DMS53 treated with DMSO at 0.1 percent for 48 hours (cell line): Measurements from ENCODE around the gene TCF12.
"Not testable (repeated sequence)": the region's sequence is repeated elsewhere in the genome, so short reads cannot be mapped to it uniquely, and the experiment has no call there.

ENCODE experiments used
- DNase-seq: peaks from one replicate; lab custom pipeline; 2025; ENCODE audit not compliant: unreplicated experiment; lab: John Stamatoyannopoulos, UW

TCF12 gene

DNA sequence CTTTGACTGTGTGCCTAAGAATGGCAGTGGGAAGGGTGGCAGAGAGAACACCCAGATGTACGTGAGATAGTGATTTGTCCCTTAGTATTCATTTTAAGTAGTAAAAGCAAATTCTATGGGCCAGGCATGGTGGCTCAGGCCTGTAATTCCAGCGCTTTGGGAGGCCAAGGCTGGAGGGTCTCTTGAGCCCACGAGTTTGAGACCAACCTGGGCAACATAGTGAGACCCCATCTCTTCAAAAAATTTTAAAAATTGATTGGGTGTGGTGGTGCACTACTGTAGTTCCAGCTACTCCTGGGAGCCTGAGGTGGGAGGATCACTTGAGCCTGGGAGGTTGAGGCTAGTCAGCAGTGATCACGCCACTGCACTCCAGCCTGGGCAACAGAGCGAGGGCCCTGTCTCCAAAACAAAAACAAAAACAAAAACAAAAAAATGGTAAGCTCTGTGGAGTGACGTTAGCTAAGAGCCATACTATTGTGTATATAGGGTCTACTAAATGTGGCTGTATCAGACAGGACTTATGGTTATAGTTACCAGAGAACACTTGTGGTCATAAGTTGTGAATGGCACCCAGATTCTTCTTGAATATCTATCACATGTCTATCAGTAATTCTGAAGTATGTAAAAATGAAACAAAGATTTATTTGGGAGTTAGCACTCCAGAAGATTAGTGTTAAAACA lies 171.5 kb downstream of the TCF12 start:
- DNase-seq = no peak

DNA sequence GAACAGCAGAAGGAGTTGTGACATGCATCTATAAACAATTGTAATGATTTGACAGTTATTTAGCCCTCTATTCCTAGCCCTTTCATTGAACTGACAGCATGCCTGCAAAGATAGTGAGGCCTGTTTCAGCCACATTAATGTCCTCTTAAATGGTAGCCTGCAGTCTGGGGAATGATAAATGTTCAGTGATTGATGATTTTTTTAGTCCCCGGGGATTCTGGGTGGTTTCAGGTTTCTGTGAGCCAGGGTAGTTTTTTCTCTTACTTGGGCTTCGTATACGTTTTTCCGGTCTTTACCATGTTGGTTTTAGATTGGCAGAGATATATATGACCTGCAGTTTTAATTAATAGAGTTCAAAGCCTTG lies 172.0 kb downstream of the TCF12 start:
- no peak for DNase-seq

DNA sequence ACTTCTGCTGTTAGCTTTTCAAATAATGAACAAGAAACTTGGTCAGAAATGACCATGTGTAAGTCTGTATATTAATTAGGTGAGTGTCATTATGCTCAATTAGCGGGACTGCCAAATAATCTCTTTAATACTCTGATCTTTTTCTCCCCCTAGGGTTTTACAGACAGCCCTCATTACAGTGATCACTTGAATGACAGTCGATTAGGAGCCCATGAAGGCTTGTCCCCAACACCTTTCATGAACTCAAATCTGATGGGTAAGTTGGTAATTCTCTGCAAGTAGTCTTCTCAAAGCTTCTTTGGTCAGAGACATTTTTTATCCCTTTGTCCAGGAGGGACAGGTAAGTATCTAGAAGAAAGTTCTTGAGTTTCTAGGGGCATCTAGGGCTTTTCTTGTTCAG lies 173.2 kb downstream of the TCF12 start:
- no peak for DNase-seq

DNA sequence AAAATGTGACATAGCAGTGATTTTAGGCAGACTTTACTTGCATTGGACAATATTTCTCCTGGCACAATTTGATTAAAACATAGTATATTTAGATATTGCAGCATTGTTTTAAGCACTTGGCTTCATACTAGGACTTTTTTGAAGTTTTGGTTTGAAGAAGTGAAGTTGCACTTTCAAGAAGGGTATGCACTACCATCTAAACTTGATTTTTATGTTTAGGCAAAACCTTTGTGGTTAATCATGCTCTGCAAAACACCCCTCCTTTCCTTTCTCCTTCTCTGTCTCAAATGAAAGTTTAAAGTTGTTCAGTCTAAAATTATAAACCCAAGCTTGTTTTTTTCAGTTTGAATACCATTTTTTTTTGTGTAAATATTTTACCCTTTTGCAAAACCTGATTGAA lies 173.8 kb downstream of the TCF12 start:
- DNase-seq = no peak

DNA sequence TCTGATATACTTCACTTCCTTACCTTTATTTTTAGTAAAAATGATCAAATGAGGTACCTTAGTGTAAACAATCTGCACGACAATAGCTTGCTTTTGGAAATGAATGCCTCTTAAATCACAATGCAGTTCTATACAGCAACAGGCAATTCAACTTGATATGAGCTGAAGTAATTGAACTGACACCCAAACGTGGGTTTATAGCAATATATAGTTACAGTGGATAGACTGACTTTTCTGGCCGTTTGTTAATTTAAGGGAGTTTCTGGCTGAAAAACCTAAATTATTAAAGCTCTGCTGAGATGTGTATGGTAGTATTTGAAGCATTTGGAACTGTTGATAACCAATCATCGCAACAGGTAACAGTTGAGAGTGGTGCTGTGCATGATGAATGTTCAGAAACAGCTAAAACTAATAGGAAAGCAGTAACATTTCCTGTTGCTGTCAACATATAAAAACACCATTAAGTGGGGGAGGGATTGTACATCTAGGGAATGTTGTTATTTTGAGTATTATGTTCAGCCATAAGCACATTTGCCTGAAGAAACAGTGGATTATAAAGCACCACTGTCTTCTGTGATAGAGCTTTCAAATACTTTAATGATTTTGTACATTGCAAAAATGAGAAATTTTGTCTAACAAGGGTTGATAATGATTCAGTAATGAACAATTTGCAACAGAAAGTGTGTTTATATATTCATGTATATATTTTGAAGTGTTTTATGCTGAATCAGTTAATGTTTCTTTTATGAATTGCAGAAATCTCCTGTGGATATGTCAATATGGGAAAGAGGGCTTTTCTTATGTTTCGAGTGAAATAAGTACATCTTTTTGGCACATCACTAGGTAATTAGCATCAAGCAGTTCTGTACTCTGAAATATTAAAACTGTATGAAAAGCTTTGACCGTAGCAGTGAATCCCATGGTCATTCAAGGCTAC lies 176.1 kb downstream of the TCF12 start:
- no peak for DNase-seq

DNA sequence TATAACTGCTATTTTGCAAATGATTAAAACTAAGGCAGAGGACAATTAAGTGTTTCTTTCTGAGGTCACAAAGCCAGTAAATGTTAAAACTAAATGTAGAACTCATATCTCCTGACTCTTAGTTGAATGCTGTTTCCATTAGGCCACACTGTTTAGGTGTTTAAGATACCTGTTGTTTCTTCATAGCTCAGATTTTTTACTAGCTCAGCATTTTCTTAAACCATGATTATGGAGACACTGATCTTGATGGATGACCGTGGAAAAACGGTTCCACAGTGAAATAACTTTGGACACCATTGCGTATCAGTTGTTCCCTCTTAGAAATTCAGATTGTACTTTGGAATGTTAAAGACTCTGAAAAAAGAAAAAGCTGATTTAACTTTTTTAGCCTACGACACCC lies 177.5 kb downstream of the TCF12 start:
- DNase-seq = no peak

DNA sequence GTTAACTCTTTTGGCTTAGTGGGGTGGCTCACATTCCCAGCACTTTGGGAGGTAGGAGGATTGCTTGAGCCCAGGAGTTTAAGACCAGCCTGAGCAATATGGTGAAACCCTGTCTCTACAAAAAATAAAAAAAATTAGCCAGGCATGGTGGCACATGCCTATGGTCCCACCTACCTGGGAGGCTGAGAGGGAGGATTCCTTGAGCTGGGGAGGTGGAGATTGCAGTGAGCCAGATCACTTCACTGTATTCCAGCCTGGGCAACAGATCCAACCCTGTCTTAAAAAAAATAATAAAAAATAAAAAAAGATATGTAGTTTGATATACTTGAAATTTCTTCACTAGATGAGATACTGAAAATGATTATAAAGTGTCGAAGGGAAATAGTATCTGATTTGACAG lies 178.8 kb downstream of the TCF12 start:
- no peak for DNase-seq

DNA sequence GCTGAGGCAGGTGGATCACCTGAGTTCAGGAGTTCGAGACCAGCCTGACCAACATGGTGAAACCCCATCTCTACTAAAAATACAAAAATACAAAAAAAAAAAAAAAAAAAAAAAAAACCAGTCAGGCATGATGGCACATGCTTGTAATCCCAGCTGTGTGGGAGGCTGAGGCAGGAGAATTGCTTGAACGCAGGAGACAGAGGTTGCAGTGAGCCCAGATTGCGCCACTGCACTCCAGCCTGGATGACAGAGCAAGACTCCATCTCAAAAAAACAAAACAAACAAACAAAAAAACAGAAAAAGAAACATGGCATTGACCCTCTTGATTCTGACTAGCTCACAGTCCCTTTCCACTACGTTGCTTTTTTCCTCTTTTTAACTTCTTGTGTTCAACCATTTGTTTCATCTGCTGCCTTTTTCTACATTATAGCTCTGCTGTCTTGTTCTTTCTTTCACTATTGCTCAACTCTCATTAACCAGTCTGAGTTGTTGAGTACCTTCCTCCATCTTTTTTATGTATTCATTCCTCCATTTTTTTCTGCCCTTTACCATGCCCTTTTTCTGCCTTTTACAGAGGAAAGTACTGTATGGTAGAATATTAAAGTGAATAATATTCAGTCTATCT lies 179.6 kb downstream of the TCF12 start:
- DNase-seq = not testable (repeated sequence)

DNA sequence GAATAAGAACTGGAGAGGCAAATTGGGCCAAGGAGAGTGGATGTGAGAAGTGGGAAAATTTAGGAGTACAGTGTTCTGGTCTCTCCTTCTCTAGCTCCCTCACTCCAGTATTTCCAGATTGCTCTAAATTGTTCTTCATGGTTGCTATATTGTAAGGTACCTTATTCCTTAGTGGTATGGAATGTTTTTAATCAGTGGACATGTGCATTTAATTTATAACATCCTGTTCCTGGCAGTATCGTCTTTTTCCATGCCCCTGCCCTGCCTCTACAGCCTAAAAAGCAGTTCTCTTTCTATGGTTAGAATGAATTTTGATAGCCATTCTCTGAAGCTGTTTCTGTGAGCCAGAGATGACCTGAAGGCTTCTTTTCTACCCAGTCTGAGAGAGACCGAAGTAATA lies 180.5 kb downstream of the TCF12 start:
- DNase-seq = no peak

DNA sequence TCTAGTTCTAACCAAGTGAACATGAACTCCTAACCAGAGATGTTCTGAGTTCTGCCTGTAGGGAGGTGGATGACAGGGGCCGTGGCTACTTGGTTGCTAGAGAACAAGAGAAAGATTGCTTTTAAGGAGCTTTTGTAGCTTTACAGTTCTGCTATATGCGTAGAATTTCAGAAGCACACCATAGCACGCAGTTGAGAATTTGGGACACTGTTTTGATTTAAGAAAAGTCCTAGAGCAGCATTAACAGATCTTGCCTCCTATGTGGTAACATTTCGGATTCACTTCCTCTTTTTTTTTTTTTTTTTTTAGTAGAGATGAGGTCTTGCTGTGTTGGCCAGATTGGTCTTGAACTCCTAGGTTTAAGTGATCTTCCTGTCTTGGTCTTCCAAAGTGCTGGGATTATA lies 181.7 kb downstream of the TCF12 start:
- no peak for DNase-seq

DNA sequence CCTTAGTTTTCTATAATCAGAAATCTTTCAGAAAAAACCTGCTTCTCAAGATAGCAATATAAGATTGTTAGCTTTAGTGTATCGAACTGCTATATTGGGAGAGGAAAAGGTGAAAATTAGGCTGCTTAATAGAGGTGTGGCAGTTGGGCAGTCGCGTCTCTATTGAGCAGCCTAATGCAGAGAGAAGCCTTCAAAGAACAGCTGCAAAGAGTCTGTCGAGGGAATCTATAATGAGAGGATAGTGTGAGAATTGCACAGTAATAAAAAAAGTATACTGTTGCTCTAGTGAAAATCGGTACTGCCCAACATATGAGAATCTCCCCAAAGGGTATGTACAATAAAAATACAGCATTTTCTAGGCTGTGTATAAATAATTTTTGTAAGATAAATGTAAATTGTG lies 184.4 kb downstream of the TCF12 start:
- DNase-seq = no peak

DNA sequence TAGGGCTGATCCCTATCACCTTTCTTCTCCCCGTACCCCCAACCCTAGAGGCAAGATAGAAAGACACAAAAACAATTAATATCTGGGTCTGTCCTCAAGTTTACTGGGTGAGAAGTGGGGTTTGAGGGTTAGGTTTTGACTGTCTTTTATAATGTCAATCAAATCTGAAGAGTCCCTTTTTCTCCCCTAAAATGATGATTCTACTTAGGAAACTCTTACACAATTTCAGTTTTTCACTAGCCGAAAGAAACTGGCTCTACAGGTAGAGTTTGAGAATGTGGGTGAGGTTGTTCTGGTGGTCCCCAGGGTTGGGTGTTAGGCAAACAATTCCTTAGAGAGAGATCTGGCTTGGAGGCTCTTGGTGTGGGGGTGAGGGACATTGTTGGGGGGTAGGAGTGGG lies 189.9 kb downstream of the TCF12 start:
- no peak for DNase-seq

DNA sequence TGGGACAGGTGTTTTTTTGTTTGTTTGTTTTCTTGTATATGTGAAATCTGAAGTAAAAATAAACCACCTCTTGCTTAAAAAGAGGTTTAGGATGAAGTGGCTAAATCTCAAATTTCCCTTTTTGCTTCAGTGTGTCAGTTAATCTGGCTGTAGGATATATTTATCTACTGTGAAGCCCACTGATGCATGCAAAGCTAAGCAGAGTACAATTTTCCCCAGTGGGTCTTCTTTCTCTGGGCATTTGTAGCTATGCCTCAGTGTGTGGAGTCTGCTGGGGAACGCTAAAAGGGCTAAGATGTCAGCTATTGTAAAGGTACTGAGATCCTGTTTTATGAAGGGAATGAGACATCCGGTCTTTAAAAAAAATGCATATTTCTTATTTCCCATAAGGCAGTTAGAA lies 190.6 kb downstream of the TCF12 start:
- no peak for DNase-seq

DNA sequence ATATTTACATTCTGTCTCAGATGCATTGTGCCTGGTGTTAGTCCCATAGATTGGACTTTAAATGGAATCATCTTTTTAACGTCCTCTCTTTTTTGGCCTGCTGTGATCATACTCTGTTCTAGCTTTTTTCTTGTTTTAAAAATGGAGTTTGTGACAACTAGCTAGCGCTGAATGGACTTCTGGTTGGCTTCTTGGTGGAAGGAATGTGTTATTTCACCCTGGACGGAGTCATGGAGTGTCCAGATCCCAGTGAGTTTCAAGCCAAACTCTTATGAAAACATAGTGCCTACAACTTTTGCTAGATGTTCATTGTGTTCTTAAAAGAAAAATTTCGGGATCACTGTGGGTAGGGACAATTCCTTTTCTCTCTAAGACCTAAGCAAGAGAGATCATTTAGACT lies 192.6 kb downstream of the TCF12 start:
- DNase-seq = no peak

DNA sequence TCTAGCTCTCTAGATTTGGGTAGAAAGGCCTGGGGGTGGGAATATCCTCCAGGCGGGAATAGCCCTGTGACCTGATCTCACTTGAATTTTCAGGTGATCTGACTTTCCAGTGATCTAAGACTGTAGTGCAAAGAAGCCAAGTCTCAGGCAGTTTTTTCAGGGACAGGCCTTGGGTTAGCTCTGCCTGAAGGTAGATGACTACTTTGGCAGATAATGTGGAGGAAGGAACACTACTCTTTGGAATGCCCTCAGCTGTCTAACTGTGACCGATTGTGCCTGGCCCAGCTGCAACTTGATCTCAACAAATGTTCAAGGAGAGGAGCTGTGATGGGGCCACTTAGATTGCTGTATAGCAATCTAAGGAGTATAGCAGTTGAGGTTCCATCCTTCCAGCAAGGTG lies 193.7 kb downstream of the TCF12 start:
- no peak for DNase-seq

DNA sequence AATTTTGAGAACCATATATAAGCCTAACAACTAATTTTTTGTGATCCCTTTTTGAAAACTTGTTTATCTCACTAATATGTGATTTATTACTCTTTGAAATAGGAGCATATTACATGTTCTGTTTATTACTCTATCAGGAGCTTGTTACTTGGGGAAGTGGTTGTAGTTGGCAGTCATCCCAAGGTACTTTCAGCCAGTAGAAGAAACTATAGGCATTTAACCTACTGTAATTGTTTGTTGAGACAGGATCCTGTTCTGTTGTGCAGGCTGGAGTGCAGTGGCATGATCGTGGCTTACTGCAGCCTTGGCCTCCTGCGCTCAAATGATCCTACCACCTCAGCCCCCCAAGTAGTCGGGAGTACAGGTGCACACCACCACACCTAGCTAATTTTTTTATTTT lies 195.6 kb downstream of the TCF12 start:
- no peak for DNase-seq

DNA sequence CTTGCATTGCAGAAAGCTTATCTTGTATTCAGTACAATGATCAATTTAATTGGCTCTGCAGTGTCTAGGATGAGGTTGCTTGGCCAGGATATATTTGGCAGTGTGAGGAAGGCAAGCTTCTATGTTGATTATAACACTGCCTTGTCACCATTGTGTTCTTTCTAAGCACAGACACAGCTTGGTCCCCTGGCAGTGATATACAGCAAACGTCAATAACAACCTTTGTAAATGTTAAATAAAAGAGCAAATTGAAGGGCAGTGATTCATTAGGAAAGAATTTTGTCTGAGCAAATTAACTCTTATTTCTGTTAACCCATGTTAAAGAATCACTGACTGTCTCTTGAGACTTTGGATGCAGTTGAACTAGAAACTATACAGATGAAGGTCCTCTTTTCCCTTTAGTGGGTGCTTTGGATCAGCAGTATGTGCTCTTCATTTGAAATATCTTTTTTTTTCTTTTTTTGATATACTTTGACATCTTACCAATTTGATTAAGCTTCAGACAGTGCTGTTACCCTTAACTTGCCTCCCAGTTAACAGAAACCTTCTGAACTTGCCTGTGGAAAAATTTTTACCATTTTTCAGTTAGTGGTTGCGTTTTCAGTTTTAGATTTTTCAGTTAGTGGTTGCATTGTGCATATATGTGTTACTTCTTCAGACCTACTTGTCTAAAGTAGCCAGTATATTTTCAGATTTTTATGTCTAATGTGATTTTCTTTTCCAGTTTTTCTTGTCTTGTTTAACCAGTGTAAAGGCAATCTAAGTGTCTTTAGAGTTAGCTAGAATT lies 199.8 kb downstream of the TCF12 start:
- DNase-seq = no peak

DNA sequence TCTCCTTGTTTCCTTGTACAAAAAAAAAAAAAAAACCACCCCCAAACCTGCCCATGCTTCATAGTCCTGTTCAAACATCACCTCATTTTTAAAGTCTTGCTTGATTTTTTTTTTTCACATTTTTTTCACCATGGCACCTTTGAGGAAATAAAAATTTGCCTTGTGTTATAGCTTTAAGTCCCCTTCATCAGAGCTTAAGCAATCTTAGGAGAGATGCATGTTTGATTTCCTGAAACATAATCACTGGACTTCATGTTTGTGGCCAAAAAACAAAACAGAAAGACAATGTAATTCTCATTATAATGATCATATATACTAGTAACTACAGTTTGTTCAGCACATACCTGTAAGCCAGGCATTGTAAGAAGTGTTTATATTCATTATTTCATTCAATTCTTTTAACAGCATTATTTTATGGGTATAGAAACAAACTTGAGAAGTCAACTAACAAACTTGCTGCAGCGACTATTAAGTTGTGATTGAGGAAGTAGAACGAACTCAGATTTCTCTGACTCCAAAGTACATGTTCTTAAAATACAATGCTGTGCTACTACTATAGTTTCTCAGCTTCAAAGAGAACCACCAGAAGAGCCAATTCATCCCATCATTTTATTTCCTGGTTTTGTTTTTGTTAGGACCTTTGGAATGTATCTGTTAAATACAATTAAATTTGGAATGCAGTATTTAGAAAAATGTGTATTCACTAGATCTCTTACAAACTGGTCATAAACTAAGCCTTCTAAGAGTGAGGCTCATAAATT lies 203.8 kb downstream of the TCF12 start:
- no peak for DNase-seq

DNA sequence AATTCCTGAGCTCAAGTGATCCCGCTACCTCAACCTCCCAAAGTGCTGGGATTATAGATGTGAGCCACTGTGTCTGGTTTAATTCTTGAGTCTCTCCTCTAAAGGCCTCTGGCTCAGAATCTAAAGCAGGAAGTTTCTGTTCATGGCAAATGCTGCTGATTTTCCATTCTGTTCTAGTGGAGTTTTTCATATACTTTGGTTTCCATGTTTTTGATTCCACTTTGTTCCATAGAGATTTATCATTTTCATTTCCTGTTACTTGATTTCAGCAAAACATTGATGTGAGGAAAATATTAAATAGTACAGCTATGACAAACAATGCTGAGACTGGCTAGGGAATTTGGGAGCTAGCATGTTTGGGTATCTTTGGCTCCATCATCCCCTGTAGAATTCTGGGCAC lies 205.6 kb downstream of the TCF12 start:
- DNase-seq = no peak

DNA sequence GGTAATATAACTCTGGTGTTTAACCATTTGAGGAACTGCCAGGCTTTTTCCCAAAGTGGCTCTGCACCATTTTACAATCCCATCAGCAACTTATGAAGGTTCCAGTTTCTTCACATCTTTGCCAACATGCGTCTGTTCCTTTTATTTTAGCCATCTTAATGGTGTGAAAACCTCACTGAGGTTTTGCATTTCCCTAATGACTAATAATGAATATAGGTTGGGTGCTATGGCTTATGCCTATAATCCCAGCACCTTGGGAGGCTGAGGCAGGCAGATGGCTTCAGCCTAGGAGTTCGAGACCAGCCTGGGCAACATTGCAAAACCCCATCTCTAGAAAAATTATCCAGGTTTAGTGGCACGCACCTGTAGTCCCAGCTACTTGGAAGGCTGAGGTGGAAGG lies 210.6 kb downstream of the TCF12 start:
- no peak for DNase-seq

DNA sequence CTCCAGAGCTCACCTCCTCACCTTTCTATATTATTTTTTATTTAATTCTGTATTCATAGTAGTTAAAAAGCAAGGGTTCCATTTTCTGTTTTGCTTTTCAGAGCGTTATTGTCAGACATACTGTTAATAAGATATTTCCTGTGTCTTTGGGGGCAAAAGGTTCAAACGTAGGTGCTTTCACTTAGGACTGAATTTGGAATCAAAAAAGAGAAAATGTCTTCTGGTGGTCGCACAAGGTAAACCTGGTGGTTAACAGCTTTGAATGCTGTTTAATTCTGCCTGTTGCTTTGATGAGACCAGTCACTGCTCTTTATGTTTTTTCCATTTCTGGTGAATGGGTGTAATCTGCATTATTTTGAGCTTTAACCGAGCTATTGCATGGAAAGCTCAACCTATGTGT lies 212.5 kb downstream of the TCF12 start:
- DNase-seq = no peak
